GM10266 (cell line): ENCODE data around the gene INF2.

Experiments used
- DNase-seq: peaks from one replicate; pipeline ENCODE4 v3.0.0; 2012; ENCODE audit errors: extremely low spot score
- TF ChIP-seq, protein P1 (sequence below): IDR thresholded peaks from 2 replicates; pipeline ENCODE4 v1.5.1; 2012; ENCODE audit warnings: mild to moderate bottlenecking, low read depth; ENCODE audit not compliant: control insufficient read depth, insufficient read depth; ENCODE audit errors: missing control alignments

INF2 gene

GRCh38 chr14:104644091-104644635 is 45.3 kb upstream of the INF2 start:
- no peak for DNase-seq
- TF ChIP-seq, protein P1, sequence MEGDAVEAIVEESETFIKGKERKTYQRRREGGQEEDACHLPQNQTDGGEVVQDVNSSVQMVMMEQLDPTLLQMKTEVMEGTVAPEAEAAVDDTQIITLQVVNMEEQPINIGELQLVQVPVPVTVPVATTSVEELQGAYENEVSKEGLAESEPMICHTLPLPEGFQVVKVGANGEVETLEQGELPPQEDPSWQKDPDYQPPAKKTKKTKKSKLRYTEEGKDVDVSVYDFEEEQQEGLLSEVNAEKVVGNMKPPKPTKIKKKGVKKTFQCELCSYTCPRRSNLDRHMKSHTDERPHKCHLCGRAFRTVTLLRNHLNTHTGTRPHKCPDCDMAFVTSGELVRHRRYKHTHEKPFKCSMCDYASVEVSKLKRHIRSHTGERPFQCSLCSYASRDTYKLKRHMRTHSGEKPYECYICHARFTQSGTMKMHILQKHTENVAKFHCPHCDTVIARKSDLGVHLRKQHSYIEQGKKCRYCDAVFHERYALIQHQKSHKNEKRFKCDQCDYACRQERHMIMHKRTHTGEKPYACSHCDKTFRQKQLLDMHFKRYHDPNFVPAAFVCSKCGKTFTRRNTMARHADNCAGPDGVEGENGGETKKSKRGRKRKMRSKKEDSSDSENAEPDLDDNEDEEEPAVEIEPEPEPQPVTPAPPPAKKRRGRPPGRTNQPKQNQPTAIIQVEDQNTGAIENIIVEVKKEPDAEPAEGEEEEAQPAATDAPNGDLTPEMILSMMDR: no peak

GRCh38 chr14:104644656-104645378 is 44.6 kb upstream of the INF2 start:
- TF ChIP-seq, protein P1: no peak
- DNase-seq: no peak

GRCh38 chr14:104647467-104648043 is 41.9 kb upstream of the INF2 start:
- DNase-seq: no peak
- TF ChIP-seq, protein P1: no peak

- TF ChIP-seq, protein P1: peak; percentile 99
- peak; percentile 92 for DNase-seq
Measured at GRCh38 chr14:104650057-104650980, 39.1 kb upstream of the INF2 start.

DNA sequence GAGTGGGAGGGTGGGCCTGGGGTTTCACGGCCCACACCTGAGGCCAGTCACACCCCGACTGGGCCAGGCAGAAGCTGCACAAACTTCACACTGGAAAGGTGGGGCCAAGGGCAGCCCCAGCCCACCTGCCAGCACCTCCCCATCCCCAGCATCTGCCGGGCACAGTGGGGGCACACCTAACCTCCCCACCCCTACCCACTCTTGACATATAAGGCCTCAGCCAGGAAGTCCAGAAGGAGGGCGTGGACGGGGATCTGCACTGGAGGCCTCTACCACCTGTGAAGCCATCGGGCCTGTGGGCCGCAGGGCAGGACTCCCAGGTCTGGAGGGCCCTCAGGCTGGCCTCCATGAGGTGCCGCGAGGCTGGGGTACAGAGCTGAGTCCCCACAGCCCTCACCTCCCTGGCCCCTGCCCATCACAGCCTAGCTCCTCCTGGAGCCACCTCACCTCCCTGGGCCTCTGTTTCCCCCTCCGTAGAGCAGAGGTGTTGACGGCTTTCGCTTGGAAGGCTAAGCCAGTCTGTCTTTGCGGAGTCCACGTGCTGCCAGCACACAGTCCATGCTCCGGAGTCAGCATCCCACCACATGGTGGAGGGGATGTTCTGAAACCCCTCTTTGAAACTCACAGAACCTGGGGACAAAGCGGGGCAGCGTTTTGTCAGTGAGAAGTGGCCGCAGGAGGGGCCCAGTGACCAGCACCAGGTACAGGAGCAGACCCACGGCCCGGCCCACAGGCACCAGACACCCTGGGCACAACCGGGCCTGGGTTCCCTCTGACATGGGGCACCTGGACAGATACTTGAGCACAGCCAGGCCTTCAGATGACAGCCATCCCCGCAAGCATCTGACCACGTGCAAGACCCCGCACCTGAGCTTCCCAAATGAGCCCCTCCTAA is 38.2 kb upstream of the INF2 start:
- no peak for DNase-seq
- TF ChIP-seq, protein P1: no peak

DNA sequence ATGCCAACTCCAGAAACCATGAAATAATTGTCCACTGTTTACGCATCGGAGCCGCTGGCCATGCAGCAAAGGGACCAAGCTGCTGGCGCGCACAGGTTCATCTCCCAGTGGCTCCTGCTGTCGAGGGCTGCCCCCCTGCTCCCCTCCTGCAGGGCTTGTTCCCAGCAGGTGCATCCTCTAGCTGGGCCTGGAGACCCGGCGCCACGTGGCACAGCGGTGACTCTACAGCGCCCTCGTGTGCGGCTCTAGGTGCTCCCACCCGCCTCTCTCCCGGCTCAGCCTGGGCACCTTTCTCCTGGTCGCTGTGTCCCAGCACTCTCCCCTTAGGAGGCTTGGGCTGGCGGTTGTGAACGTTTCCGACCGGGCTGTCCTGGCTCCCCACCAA is 37.5 kb upstream of the INF2 start:
- no peak for DNase-seq
- TF ChIP-seq, protein P1: no peak
